GM21447 (cell line): Measurements from ENCODE around the gene COPZ2.
"Not testable (repeated sequence)": the region's sequence is repeated elsewhere in the genome, so short reads cannot be mapped to it uniquely, and the experiment has no call there.

ENCODE experiments used
- ATAC-seq: cut with Tn5 transposase; IDR thresholded peaks from one replicate; pipeline ENCODE4 v1.9.1; 2021; ENCODE audit not compliant: unreplicated experiment

The COPZ2 gene

GRCh38 chr17:48037036-48037837, at the start of gene COPZ2:
Gene COPZ2, minus strand, starts transcription at chr17:48037797. Its CDS starts 20 bp downstream, at chr17:48037777.
- ATAC-seq, result no peak

- ATAC-seq, result no peak
Measured at GRCh38 chr17:48084932-48085331, 47.3 kb upstream of the COPZ2 start.

- no peak for ATAC-seq
Measured at GRCh38 chr17:48081858-48082257, 44.3 kb upstream of the COPZ2 start.

- ATAC-seq, result not testable (repeated sequence)
Measured at GRCh38 chr17:48077152-48077551, 39.6 kb upstream of the COPZ2 start.

- no peak for ATAC-seq
Measured at GRCh38 chr17:48074322-48075081, 36.9 kb upstream of the COPZ2 start.

- not testable (repeated sequence) for ATAC-seq
Measured at GRCh38 chr17:48073566-48074094, 36.0 kb upstream of the COPZ2 start.

- not testable (repeated sequence) for ATAC-seq
Measured at GRCh38 chr17:48072811-48073210, 35.2 kb upstream of the COPZ2 start.

- ATAC-seq, result no peak
Measured at GRCh38 chr17:48071654-48072053, 34.1 kb upstream of the COPZ2 start.

GRCh38 chr17:48070195-48070594, 32.6 kb upstream of the COPZ2 start:
- no peak for ATAC-seq

- ATAC-seq, result no peak
Measured at GRCh38 chr17:48068491-48068961, 30.9 kb upstream of the COPZ2 start.

GRCh38 chr17:48067808-48068207, 30.2 kb upstream of the COPZ2 start:
- ATAC-seq, result not testable (repeated sequence)

- ATAC-seq, result no peak
Measured at GRCh38 chr17:48067245-48067644, 29.6 kb upstream of the COPZ2 start.

GRCh38 chr17:48066656-48067055, 29.1 kb upstream of the COPZ2 start:
- ATAC-seq, result no peak

GRCh38 chr17:48066192-48066591, 28.6 kb upstream of the COPZ2 start:
- ATAC-seq, result no peak

GRCh38 chr17:48064638-48065037, 27.0 kb upstream of the COPZ2 start:
- ATAC-seq, result no peak

- no peak for ATAC-seq
Measured at GRCh38 chr17:48062273-48062672, 24.7 kb upstream of the COPZ2 start.

- no peak for ATAC-seq
Measured at GRCh38 chr17:48060249-48060648, 22.7 kb upstream of the COPZ2 start.

- no peak for ATAC-seq
Measured at GRCh38 chr17:48059125-48059668, 21.6 kb upstream of the COPZ2 start.

- ATAC-seq, result no peak
Measured at GRCh38 chr17:48058393-48059124, 21.0 kb upstream of the COPZ2 start.

- ATAC-seq, result no peak
Measured at GRCh38 chr17:48057626-48058025, 20.0 kb upstream of the COPZ2 start.

- no peak for ATAC-seq
Measured at GRCh38 chr17:48056879-48057278, 19.3 kb upstream of the COPZ2 start.
